Uterus (tissue), 4 donors: Measurements from ENCODE around the gene BNC2. TPM values are rescaled to one million over a fixed set of nuclear protein-coding genes. Genes with fewer than 3 reads are reported as not detected.

Experiments
- DNase-seq, 2 donors: peaks; one replicate each; pipeline ENCODE4 v3.0.0-alpha.2; 2019 to 2020
- H3K27ac ChIP-seq, 2 donors: fragments of 200-600 bp; sonication (generic); 1 replicate in 1 of 2; 2 replicates in 1 of 2; pipeline ENCODE4 v1.5.1; 2016 to 2018
- H3K27me3 ChIP-seq, 2 donors: fragments of 200-600 bp; sonication (generic); one replicate each; pipeline ENCODE4 v1.5.1; 2018 to 2019; ENCODE audit warnings: control low read depth in 1 of 2
- H3K36me3 ChIP-seq, 2 donors: fragments of 200-600 bp; sonication (generic); one replicate each; pipeline ENCODE4 v1.5.1; 2019; ENCODE audit warnings: control low read depth in 1 of 2
- H3K4me1 ChIP-seq, 2 donors: fragments of 200-600 bp; sonication (generic); one replicate each; pipeline ENCODE4 v1.5.1; 2018 to 2019; ENCODE audit warnings: control low read depth in 1 of 2
- H3K4me3 ChIP-seq, 2 donors: fragments of 200-600 bp; sonication (generic); 1 replicate in 1 of 2; 2 replicates in 1 of 2; pipeline ENCODE4 v1.5.1; 2018 to 2019; ENCODE audit warnings: mild to moderate bottlenecking in 1 of 2
- H3K9me3 ChIP-seq, 2 donors: fragments of 200-600 bp; sonication (generic); one replicate each; pipeline ENCODE4 v1.5.1; 2019; ENCODE audit warnings: control low read depth in 1 of 2
- CTCF ChIP-seq, 4 experiments: fragments of 200-600 bp in 2 of 4; fragments of 450-650 bp in 2 of 4; sonication (generic) in 2 of 4; IDR thresholded peaks; one replicate each; pipeline ENCODE4 v1.5.1; 2016 to 2019; ENCODE audit warnings: antibody characterized with exemption in 4 of 4, mild to moderate bottlenecking in 2 of 4, moderate library complexity in 1 of 4
- POLR2A ChIP-seq, 2 donors: fragments of 450-650 bp; IDR thresholded peaks; one replicate each; pipeline ENCODE4 v1.6.1; 2016; ENCODE audit warnings: antibody characterized with exemption in 2 of 2, mild to moderate bottlenecking in 1 of 2, moderate library complexity in 1 of 2
- intact Hi-C: fragments of 100-400 bp; cut with DNase I; formaldehyde crosslinking; loops from one replicate; pipeline ENCODE4 v1.15.1; 2023; ENCODE audit warnings: low total_unique reads
- total RNA-seq, 4 donors: library from RNA; depleted of rRNA in 3 of 4; stranded (reverse); fragments of >200 nt in 3 of 4; gene quantifications; one replicate each; pipeline versions ENCODE4 v1.1.0 to v1.2.4, GENCODE V29; 2014 to 2023
- donor health status: DM: yes; HTN: yes; CAD: no.

The BNC2 gene
- total RNA-seq, 4 donors from 2014 or later = 85.9 to 293 (median 93.4) TPM

DNA sequence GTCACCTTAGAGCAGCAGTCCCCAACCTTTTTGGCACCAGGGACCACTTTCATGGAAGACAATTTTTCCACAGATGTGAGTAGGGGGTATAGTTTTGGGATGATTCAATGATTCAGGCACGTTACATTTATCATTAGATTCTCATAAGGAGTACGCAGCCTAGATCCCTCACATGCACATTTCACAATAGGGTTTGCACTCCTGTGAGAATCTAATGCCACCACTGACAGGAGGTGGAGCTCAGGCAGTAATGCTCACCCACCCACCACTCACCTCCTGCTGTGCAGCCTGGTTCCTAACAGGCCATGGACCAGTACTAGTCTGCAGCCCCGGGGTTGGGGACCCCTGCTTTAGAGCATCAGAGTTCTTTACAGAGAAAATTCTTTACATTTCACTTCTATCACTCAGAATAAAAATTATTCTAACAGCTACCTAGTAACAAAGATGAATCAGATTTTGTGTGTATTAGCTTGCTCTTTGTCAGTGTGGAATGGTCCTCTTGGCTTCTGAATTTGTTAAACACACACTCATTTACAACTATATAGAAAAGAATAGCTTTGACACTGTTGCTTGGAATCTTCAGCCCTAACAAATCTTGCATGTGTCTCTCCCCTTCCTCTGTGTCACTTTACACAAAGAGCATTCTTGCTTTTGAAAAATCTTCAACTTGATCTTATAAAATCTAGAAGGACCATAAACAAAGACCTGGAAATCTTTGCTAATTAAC, 438.6 kb downstream of the BNC2 start:
- intact Hi-C loops = no loop called here
- no peak for TF ChIP-seq POLR2A (IDR thresholded peaks at IDR 0.05)
- TF ChIP-seq CTCF (IDR thresholded peaks at IDR 0.05) = no peak

GRCh38 chr9:16429671-16430070, 440.8 kb downstream of the BNC2 start:
- H3K4me1 ChIP-seq = no peaks in the 10 kb centered on the region
- no peaks in the 10 kb centered on the region for H3K36me3 ChIP-seq
- no peaks in the 10 kb centered on the region for H3K27me3 ChIP-seq
- H3K9me3 ChIP-seq = no peaks in the 10 kb centered on the region
- no peak overlapping the region for H3K4me3 ChIP-seq
- no peak for DNase-seq
- peak overlapping the region in 1 of 2 donors; percentile 55 for H3K27ac ChIP-seq
- intact Hi-C loops = no loop called here
- TF ChIP-seq POLR2A (IDR thresholded peaks at IDR 0.05) (no peak), CTCF (IDR thresholded peaks at IDR 0.05) (no peak)

More for the DNA sequence above, 438.6 kb downstream of the BNC2 start:
- Histone ChIP-seq H3K4me3 (no peak overlapping the region), H3K9me3 (no peaks in the 10 kb centered on the region), H3K36me3 (no peaks in the 10 kb centered on the region), H3K4me1 (no peaks in the 10 kb centered on the region), H3K27ac (no peak overlapping the region), H3K27me3 (no peaks in the 10 kb centered on the region)
- DNase-seq = no peak

DNA sequence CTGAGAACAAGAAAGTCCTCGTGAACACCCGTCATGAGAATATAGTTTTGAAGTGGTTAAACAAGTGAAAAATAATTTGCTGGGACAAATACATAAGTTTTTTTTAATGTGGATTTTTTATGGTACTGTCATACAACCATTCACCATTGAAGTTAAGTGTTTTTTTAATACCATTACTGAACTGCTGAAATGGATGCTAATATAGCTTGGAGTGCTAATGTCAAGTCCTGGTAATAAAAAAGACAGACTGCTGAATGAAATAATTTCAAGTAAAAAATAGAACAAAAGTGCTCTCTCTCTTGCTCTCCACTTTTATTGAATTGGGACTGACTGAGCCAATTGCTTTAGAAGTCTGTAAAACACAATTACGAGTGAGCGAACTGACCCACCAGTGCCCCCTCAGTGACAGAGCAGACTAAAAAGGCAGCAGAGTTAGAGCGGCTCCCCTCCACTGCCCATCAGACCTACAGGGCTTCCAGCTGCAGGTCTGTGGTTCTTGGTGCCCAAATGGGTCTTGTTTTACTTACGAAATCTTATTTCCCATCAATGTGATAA, 442.5 kb downstream of the BNC2 start:
- peak overlapping the region; percentile 25 to 55 for H3K27ac ChIP-seq
- no peaks in the 10 kb centered on the region for H3K9me3 ChIP-seq
- no peaks in the 10 kb centered on the region for H3K27me3 ChIP-seq
- no peaks in the 10 kb centered on the region for H3K4me1 ChIP-seq
- intact Hi-C loops = no loop called here
- no peak for DNase-seq
- no peak for TF ChIP-seq POLR2A (IDR thresholded peaks at IDR 0.05)
- TF ChIP-seq CTCF (IDR thresholded peaks at IDR 0.05) = no peak
- no peak overlapping the region for H3K4me3 ChIP-seq
- no peaks in the 10 kb centered on the region for H3K36me3 ChIP-seq

DNA sequence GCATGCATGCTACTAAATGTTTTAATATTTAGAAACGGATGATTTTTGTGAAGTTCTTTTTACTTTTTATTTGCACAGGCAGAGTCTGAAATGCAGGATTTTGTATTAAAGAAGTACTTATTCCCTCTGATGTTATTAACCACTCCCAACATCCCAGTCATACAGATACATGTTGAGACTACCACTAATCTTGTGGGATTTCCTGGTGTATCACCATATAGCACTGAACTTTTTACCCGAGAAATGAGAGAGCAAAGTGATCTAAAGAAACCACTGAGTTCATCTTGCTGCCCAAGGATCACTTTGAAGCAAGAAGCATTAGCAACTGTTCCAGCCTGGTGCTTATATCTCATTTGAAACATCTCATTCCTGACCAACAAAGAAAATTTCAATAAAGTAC, 443.8 kb downstream of the BNC2 start:
- no peaks in the 10 kb centered on the region for H3K36me3 ChIP-seq
- H3K4me3 ChIP-seq = no peak overlapping the region
- no peaks in the 10 kb centered on the region for H3K4me1 ChIP-seq
- H3K27ac ChIP-seq = peak overlapping the region; percentile 25 to 55
- DNase-seq = no peak
- no peaks in the 10 kb centered on the region for H3K9me3 ChIP-seq
- TF ChIP-seq CTCF (IDR thresholded peaks at IDR 0.05) (no peak), POLR2A (IDR thresholded peaks at IDR 0.05) (no peak)
- intact Hi-C loops = no loop called here
- no peaks in the 10 kb centered on the region for H3K27me3 ChIP-seq

GRCh38 chr9:16425562-16426231, 444.8 kb downstream of the BNC2 start:
- H3K36me3 ChIP-seq = no peaks in the 10 kb centered on the region
- TF ChIP-seq CTCF (IDR thresholded peaks at IDR 0.05) = no peak
- TF ChIP-seq POLR2A (IDR thresholded peaks at IDR 0.05) = no peak
- no peak for DNase-seq
- peak overlapping the region; percentile 40 to 55 for H3K27ac ChIP-seq
- no peak overlapping the region for H3K4me3 ChIP-seq
- no peaks in the 10 kb centered on the region for H3K27me3 ChIP-seq
- H3K4me1 ChIP-seq = no peaks in the 10 kb centered on the region
- intact Hi-C loops = no loop called here
- H3K9me3 ChIP-seq = no peaks in the 10 kb centered on the region
